CD4-positive, alpha-beta T cell treated with Interleukin-4 for 4 hours (primary cell): ENCODE measurements around the gene LAS1L.
"Not testable (repeated sequence)": the region's sequence is repeated elsewhere in the genome, so short reads cannot be mapped to it uniquely, and the experiment has no call there.

Experiments
- DNase-seq: peaks from one replicate; pipeline ENCODE4 v3.0.0-alpha.2; 2020

Gene LAS1L

DNA sequence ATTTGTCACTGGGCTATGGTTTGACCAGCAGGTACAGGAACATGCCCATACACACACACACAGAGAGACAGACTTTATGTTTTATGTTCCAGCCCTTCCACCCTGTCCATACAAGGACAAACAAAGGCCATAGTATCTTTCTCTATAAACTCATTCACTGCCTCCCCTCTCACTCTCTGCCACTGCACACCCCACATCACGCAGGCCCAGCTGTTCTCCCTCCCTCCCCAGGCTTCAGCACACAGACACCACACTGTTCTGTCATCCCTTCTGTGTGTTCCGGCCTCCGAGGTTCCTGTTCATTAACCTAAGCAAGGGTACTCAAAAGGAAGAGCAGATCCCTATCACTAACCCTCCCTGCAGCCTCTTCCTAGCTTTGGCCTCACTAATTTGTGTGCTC lies 17.8 kb downstream of the LAS1L start:
- DNase-seq, result no peak

GRCh38 chrX:65513610-65514009 lies 21.0 kb downstream of the LAS1L start:
- no peak for DNase-seq

- no peak for DNase-seq
Measured at GRCh38 chrX:65509400-65509799, 25.2 kb downstream of the LAS1L start.

GRCh38 chrX:65508851-65509250 lies 25.7 kb downstream of the LAS1L start:
- DNase-seq, result no peak

DNA sequence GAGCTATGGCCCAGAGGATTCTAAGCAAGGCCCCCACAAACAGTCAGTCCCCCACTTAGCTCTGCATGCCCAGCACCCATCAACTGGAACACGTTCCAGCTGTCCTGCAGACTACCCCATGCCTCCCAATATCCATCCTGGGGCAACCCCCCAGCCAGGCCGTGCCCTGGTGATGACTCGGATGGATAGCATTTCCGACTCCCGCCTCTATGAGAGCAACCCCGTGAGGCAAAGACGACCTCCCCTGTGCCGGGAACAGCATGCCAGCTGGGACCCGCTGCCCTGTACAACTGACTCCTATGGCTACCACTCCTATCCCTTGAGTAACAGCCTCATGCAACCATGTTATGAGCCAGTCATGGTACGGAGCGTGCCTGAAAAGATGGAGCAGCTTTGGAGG lies 32.0 kb downstream of the LAS1L start:
- no peak for DNase-seq

DNA sequence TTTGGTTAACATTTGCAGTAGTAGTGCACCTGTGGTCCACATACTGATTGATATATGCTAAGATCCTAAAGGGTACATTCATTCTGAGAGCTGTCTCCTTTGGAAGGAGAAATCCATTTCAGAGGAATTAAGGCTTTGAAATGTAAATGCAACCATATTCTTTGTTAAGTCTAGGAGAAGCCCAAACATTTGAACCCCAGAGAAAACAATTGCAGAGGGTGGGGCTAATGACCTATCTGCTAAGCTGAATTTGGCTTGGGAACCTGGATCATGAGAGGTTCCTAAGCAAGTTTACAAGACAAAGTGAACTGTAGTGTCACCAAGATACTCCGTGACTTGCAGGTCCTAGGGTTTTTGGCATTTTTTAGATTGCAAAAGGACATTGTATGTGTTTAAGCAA lies 41.2 kb downstream of the LAS1L start:
- no peak for DNase-seq

- no peak for DNase-seq
Measured at GRCh38 chrX:65491620-65492019, 43.0 kb downstream of the LAS1L start.

GRCh38 chrX:65488495-65488894 lies 46.1 kb downstream of the LAS1L start:
- no peak for DNase-seq

GRCh38 chrX:65480960-65481359 lies 53.6 kb downstream of the LAS1L start:
- DNase-seq, result no peak

GRCh38 chrX:65479102-65479501 lies 55.5 kb downstream of the LAS1L start:
- DNase-seq, result not testable (repeated sequence)

GRCh38 chrX:65476564-65476963 lies 58.0 kb downstream of the LAS1L start:
- no peak for DNase-seq

DNA sequence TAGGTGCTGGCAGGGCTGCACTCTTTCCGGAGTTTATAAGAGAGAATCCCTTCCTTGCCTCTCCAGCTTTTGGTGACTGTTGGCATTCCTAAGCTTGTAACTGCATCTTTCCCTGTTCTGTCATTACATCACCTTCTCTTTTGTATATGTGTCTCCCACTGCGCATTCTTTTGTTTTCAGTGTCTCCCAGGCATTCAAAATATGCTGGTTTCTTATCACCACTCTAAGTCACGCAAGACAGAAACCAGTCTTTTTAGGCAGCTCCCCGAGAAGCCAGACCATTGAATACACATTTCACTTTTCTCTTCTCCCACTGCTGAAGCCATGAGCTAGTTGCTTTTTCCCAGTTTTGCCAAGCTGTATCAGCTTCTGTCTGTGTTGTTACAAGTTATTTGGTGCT lies 71.0 kb downstream of the LAS1L start:
- no peak for DNase-seq
